ENCODE data around the gene SDK1. TPM values are rescaled to one million over a fixed set of nuclear protein-coding genes. Genes with fewer than 3 reads are reported as not detected.

Gene SDK1
- total and polyA plus RNA-seq, 2 donors (not counting 3 experiments of a cell fraction or from before 2014, with no cell fraction given) = 1.6 to 3.9 TPM

DNA sequence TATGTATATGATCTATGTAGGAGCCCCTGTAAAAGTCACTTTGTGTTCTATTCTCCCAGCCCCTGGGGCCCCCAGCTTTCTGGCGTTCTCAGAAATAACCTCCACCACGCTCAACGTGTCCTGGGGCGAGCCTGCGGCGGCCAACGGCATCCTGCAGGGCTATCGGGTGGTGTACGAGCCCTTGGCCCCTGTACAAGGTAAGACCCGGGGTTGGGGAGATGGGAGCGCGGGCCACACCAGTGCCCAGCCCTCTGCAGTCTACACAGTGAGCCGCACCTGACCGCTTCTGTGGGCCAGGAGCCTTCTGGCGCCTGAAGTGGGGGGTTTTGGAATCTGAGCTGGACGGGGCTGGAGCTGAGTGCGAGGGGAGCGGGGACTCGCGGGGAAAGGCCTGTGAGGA is 908.9 kb downstream of the SDK1 start:
- Histone ChIP-seq H3K27me3 (ENCODE audit: control insufficient read depth in 2 of 2, insufficient read depth in 2 of 2, low read length in 2 of 2) (no peaks in the 10 kb centered on the region), H3K36me3 (ENCODE audit: control insufficient read depth in 2 of 2, extremely low read depth in 1 of 2, insufficient read depth in 2 of 2, low read length in 2 of 2) (no peaks in the 10 kb centered on the region), H3K4me3 (replicated peaks in 1 of 3; ENCODE audit: insufficient read depth in 1 of 3, low read depth in 1 of 3, low read length in 3 of 3) (no peak overlapping the region), H4K20me1 (replicated peaks; ENCODE audit: control insufficient read depth, extremely low read depth, insufficient read depth, low read length) (no peaks in the 10 kb centered on the region), H3K79me2 (ENCODE audit: control insufficient read depth, insufficient read depth, low read length) (no peaks in the 10 kb centered on the region), H3K4me1 (ENCODE audit: control insufficient read depth, extremely low read depth, insufficient read depth, low read length) (no peaks in the 10 kb centered on the region), H3K9me1 (replicated peaks; ENCODE audit: control insufficient read depth, extremely low read depth, insufficient read depth, low read length) (no peaks in the 10 kb centered on the region), H2AFZ (ENCODE audit: low read depth, low read length) (no peak overlapping the region), H3K9me3 (replicated peaks; ENCODE audit: control insufficient read depth, insufficient read depth, low read length) (no peaks in the 10 kb centered on the region), H3K9ac (replicated peaks; ENCODE audit: extremely low read depth, insufficient read depth, low read length) (no peak overlapping the region), H3K4me2 (ENCODE audit: insufficient read depth, low read length) (no peak overlapping the region), H3K27ac (ENCODE audit: insufficient read depth, low read depth, low read length) (no peak overlapping the region)
- dilution Hi-C loops (cut with MboI; ENCODE audit: extremely low pct_ligation_motif_present, low sequenced_read_pairs) (no loop called here), intact Hi-C loops (cut with micrococcal nuclease) (no loop called here)
- BruUV-seq (replicated peaks) = no TSS peak
- no peak for DNase-seq (ENCODE audit: low read depth, low spot score)
- CTCF ChIA-PET = no interaction called here
- TF ChIP-seq POLR2A (IDR thresholded peaks at IDR 0.05; ENCODE audit: low read depth, low read length) (no peak), JUN (IDR thresholded peaks at IDR 0.05; ENCODE audit: borderline replicate concordance, insufficient read depth, insufficient read length, low read depth) (no peak), MYC (IDR thresholded peaks at IDR 0.05; ENCODE audit: low read depth, low read length) (no peak), FOS (IDR thresholded peaks at IDR 0.05; ENCODE audit: borderline replicate concordance, insufficient read depth, low read length) (no peak), EZH2 (IDR thresholded peaks at IDR 0.05; ENCODE audit: borderline replicate concordance, low read depth, low read length, severe bottlenecking) (no peak), POLR2AphosphoS5 (IDR thresholded peaks at IDR 0.05; ENCODE audit: insufficient read depth, low read depth, low read length) (no peak), GATA2 (IDR thresholded peaks at IDR 0.05; ENCODE audit: insufficient read depth, insufficient read length, low read depth, low read length) (no peak)
- TF ChIP-seq, protein P1, sequence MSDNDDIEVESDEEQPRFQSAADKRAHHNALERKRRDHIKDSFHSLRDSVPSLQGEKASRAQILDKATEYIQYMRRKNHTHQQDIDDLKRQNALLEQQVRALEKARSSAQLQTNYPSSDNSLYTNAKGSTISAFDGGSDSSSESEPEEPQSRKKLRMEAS (IDR thresholded peaks at IDR 0.05; ENCODE audit: insufficient read depth, insufficient read length) = no peak
- TF ChIP-seq, protein P2, sequence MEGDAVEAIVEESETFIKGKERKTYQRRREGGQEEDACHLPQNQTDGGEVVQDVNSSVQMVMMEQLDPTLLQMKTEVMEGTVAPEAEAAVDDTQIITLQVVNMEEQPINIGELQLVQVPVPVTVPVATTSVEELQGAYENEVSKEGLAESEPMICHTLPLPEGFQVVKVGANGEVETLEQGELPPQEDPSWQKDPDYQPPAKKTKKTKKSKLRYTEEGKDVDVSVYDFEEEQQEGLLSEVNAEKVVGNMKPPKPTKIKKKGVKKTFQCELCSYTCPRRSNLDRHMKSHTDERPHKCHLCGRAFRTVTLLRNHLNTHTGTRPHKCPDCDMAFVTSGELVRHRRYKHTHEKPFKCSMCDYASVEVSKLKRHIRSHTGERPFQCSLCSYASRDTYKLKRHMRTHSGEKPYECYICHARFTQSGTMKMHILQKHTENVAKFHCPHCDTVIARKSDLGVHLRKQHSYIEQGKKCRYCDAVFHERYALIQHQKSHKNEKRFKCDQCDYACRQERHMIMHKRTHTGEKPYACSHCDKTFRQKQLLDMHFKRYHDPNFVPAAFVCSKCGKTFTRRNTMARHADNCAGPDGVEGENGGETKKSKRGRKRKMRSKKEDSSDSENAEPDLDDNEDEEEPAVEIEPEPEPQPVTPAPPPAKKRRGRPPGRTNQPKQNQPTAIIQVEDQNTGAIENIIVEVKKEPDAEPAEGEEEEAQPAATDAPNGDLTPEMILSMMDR (IDR thresholded peaks at IDR 0.05; ENCODE audit: extremely low read depth in 1 of 2, insufficient read depth in 1 of 2, low read depth in 1 of 2, low read length in 2 of 2) = no peak
- POLR2A ChIA-PET = no interaction called here
- FAIRE-seq = no peak

Measured in endothelial cell of umbilical vein (primary cell).